ENCODE measurements around the gene SLC9A8.

GRCh38 chr20:49896204-49896603 lies 83.6 kb downstream of the SLC9A8 start:
- TF ChIP-seq POLR2AphosphoS5 (IDR thresholded peaks at IDR 0.05; ENCODE audit: low read depth, low read length), result no peak
- no peak for TF ChIP-seq POLR2A (IDR thresholded peaks at IDR 0.05; ENCODE audit: low read depth, low read length)
- TF ChIP-seq TAF1 (IDR thresholded peaks at IDR 0.05; ENCODE audit: borderline replicate concordance, low read depth, low read length), result no peak
